ENCODE measurements around the gene ADAD2. TPM values are rescaled to one million over a fixed set of nuclear protein-coding genes. Genes with fewer than 3 reads are reported as not detected.

The ADAD2 gene
- total RNA-seq, 1 donor: under 0.01 TPM

GRCh38 chr16:84166796-84167695 is 23.9 kb upstream of the ADAD2 start:
- H3K36me3 ChIP-seq (ENCODE audit: insufficient read depth, low read length): no peaks in the 10 kb centered on the region
- TF ChIP-seq, protein P1, sequence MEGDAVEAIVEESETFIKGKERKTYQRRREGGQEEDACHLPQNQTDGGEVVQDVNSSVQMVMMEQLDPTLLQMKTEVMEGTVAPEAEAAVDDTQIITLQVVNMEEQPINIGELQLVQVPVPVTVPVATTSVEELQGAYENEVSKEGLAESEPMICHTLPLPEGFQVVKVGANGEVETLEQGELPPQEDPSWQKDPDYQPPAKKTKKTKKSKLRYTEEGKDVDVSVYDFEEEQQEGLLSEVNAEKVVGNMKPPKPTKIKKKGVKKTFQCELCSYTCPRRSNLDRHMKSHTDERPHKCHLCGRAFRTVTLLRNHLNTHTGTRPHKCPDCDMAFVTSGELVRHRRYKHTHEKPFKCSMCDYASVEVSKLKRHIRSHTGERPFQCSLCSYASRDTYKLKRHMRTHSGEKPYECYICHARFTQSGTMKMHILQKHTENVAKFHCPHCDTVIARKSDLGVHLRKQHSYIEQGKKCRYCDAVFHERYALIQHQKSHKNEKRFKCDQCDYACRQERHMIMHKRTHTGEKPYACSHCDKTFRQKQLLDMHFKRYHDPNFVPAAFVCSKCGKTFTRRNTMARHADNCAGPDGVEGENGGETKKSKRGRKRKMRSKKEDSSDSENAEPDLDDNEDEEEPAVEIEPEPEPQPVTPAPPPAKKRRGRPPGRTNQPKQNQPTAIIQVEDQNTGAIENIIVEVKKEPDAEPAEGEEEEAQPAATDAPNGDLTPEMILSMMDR (IDR thresholded peaks at IDR 0.05; ENCODE audit: extremely low read depth, low read depth, low read length): no peak
- DNase-seq (ENCODE audit: insufficient read length, low spot score, missing footprints): no peak

GRCh38 chr16:84169765-84170310 is 21.1 kb upstream of the ADAD2 start:
- no peak overlapping the region for H3K4me3 ChIP-seq (ENCODE audit: insufficient read depth, low read length)
- peaks cover 27% of the 10 kb centered on the region for H3K27me3 ChIP-seq (ENCODE audit: insufficient read depth, low read length)
- no peak overlapping the region for H2AFZ ChIP-seq (ENCODE audit: low read length)
- no peaks in the 10 kb centered on the region for H4K20me1 ChIP-seq (ENCODE audit: insufficient read depth, low read length)
- no peak overlapping the region for H3K27ac ChIP-seq (ENCODE audit: low read depth, low read length)
- H3K9me3 ChIP-seq (ENCODE audit: low read depth, low read length): no peaks in the 10 kb centered on the region
- no peak for DNase-seq (ENCODE audit: insufficient read length, low spot score, missing footprints)
- no peaks in the 10 kb centered on the region for H3K4me1 ChIP-seq (ENCODE audit: insufficient read depth, low read length)
- H3K36me3 ChIP-seq (ENCODE audit: insufficient read depth, low read length): no peaks in the 10 kb centered on the region
- TF ChIP-seq, protein P1 (IDR thresholded peaks at IDR 0.05; ENCODE audit: extremely low read depth, low read depth, low read length): no peak
- H3K4me2 ChIP-seq (ENCODE audit: insufficient read depth, low read length): no peak overlapping the region
- H3K79me2 ChIP-seq (ENCODE audit: insufficient read depth, low read length): no peaks in the 10 kb centered on the region

More at GRCh38 chr16:84166796-84167695, 23.9 kb upstream of the ADAD2 start:
- no peaks in the 10 kb centered on the region for H3K79me2 ChIP-seq (ENCODE audit: insufficient read depth, low read length)
- no peak overlapping the region for H3K4me2 ChIP-seq (ENCODE audit: insufficient read depth, low read length)
- H3K27me3 ChIP-seq (ENCODE audit: insufficient read depth, low read length): peaks cover 35% of the 10 kb centered on the region
- no peak overlapping the region for H2AFZ ChIP-seq (ENCODE audit: low read length)
- no peaks in the 10 kb centered on the region for H4K20me1 ChIP-seq (ENCODE audit: insufficient read depth, low read length)
- no peak overlapping the region for H3K27ac ChIP-seq (ENCODE audit: low read depth, low read length)
- no peaks in the 10 kb centered on the region for H3K9me3 ChIP-seq (ENCODE audit: low read depth, low read length)
- H3K4me1 ChIP-seq (ENCODE audit: insufficient read depth, low read length): no peaks in the 10 kb centered on the region
- no peak overlapping the region for H3K4me3 ChIP-seq (ENCODE audit: insufficient read depth, low read length)

DNA sequence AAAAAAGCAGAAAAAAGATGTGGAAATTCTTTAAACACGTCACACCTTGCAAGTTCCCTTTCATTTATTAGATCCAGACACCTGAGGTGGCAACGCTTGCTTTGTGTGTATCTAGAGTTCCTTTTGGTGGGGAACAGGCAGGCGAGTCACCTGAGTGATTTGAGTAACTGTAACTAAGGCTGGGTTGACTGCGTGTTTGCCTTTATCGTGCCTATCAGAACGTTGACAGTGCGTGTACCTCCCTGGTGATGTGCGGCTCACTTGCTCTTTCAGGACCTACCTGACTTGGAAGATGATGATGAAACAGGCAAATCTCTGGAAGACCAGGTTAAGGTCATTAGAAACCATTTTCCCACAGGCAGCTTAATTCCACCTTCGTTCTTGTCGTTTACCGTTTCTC is 16.6 kb upstream of the ADAD2 start:
- Histone ChIP-seq H2AFZ (ENCODE audit: low read length) (no peak overlapping the region), H3K4me2 (ENCODE audit: insufficient read depth, low read length) (no peak overlapping the region), H3K36me3 (ENCODE audit: insufficient read depth, low read length) (peaks cover 5% of the 10 kb centered on the region), H3K79me2 (ENCODE audit: insufficient read depth, low read length) (no peaks in the 10 kb centered on the region), H3K4me3 (ENCODE audit: insufficient read depth, low read length) (no peak overlapping the region), H3K9me3 (ENCODE audit: low read depth, low read length) (no peaks in the 10 kb centered on the region), H4K20me1 (ENCODE audit: insufficient read depth, low read length) (peaks cover 9% of the 10 kb centered on the region), H3K4me1 (ENCODE audit: insufficient read depth, low read length) (peaks cover 23% of the 10 kb centered on the region), H3K27ac (ENCODE audit: low read depth, low read length) (no peak overlapping the region), H3K27me3 (ENCODE audit: insufficient read depth, low read length) (no peaks in the 10 kb centered on the region)
- TF ChIP-seq, protein P1 (IDR thresholded peaks at IDR 0.05; ENCODE audit: extremely low read depth, low read depth, low read length): no peak
- no peak for DNase-seq (ENCODE audit: insufficient read length, low spot score, missing footprints)

Data from osteoblast (primary cell).